ENCODE measurements around the gene PACRG. TPM values are rescaled to one million over a fixed set of nuclear protein-coding genes. Genes with fewer than 3 reads are reported as not detected.

The PACRG gene
- polyA plus RNA-seq, 2 of the 4 experiments (the other 2 are of a cell fraction): 0.14 to 0.30 TPM

DNA sequence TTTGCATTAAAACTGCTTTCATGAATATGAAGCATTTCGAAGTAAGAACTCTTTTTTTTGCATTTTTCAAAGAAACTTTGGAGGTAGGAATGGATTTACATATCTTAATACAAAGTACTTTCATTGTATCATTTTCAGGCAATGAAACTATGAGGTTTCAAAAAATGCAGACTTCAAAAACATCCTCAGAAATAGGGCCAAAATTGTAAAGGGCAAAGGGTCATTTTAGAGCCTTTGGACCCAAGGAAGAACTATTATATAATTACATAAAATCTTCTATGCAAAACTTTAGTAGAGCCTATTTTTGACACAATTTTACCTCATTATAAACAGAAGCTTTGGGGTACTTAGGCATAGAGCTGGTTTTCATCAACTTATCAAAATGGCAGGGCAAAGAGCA is 5.1 kb upstream of the PACRG start:
- WGBS (ENCODE audit: missing lambda C conversion rate): 15% methylated on average over 1 of the region's 1 CpG
- H3K27ac ChIP-seq: no peak overlapping the region
- H3K4me2 ChIP-seq: no peak overlapping the region
- peaks cover 4% of the 10 kb centered on the region; the same call in 1 of the 3 replicates for H3K4me1 ChIP-seq
- H3K9me3 ChIP-seq: no peaks in the 10 kb centered on the region
- ATAC-seq: no peak
- no peak for TF ChIP-seq MYC (IDR thresholded peaks at IDR 0.05; ENCODE audit: borderline replicate concordance, low read length)
- no peak overlapping the region for H3K4me3 ChIP-seq
- POLR2A ChIA-PET: no interaction called here
- CTCF ChIA-PET: no interaction called here
- DNase-seq (ENCODE audit: low read depth in 1 of 2, low spot score in 1 of 2): no peak
- no peak for FAIRE-seq

DNA sequence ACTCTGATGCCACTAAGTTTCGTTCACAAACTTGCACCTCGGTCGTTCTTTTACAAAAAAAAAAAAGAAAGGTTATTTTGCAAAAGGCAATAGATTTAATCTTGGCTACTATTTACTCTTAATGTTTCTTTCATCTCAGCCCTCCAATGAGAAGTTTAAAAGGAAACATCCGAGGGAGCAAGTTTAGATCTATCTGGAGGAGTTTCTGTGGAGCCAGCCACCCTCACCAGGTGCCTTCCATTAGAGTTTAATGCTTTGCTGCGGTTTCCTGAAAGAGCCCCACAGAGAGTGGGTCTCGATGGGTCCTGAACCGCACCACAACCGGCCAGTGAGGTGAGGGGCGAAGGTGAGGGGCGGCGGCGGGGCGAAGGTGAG is 840 bp upstream of the PACRG start:
- peak overlapping the region; percentile 86 to 97 for H3K27ac ChIP-seq
- FAIRE-seq (no peak), ATAC-seq (peak; percentile 30 to 33; a peak in 5 of 6 replicates), DNase-seq (ENCODE audit: low read depth in 1 of 2, low spot score in 1 of 2) (peak in 1 of 2 experiments; percentile 8)
- ChIA-PET POLR2A (no interaction called here), CTCF (no interaction called here)
- peak overlapping the region; percentile 94 for H3K4me3 ChIP-seq
- H3K4me2 ChIP-seq: peak overlapping the region; percentile 83
- no peaks in the 10 kb centered on the region for H3K9me3 ChIP-seq
- TF ChIP-seq, protein P1, sequence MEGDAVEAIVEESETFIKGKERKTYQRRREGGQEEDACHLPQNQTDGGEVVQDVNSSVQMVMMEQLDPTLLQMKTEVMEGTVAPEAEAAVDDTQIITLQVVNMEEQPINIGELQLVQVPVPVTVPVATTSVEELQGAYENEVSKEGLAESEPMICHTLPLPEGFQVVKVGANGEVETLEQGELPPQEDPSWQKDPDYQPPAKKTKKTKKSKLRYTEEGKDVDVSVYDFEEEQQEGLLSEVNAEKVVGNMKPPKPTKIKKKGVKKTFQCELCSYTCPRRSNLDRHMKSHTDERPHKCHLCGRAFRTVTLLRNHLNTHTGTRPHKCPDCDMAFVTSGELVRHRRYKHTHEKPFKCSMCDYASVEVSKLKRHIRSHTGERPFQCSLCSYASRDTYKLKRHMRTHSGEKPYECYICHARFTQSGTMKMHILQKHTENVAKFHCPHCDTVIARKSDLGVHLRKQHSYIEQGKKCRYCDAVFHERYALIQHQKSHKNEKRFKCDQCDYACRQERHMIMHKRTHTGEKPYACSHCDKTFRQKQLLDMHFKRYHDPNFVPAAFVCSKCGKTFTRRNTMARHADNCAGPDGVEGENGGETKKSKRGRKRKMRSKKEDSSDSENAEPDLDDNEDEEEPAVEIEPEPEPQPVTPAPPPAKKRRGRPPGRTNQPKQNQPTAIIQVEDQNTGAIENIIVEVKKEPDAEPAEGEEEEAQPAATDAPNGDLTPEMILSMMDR (IDR thresholded peaks at IDR 0.05): no peak
- TF ChIP-seq KDM1A (IDR thresholded peaks at IDR 0.05; ENCODE audit: low read depth): no peak
- TF ChIP-seq KDM5A (IDR thresholded peaks at IDR 0.05): no peak
- TF ChIP-seq RCOR1 (IDR thresholded peaks at IDR 0.05; ENCODE audit: low read depth, low read length): no peak
- no peak for TF ChIP-seq PHF8 (IDR thresholded peaks at IDR 0.05; ENCODE audit: borderline replicate concordance, low read depth)
- TF ChIP-seq JUN (IDR thresholded peaks at IDR 0.05): no peak
- TF ChIP-seq NR3C1 (IDR thresholded peaks at IDR 0.05): no peak
- TF ChIP-seq, protein P2, sequence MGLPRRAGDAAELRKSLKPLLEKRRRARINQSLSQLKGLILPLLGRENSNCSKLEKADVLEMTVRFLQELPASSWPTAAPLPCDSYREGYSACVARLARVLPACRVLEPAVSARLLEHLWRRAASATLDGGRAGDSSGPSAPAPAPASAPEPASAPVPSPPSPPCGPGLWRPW (IDR thresholded peaks at IDR 0.05): no peak
- TF ChIP-seq POLR2A (IDR thresholded peaks at IDR 0.05; ENCODE audit: low read length): no peak
- TF ChIP-seq HDAC2 (IDR thresholded peaks at IDR 0.05): no peak
- TF ChIP-seq HOXB5 (CRISPR knock-in tag; IDR thresholded peaks at IDR 0.05): no peak
- TF ChIP-seq SMC3 (IDR thresholded peaks at IDR 0.05): no peak
- TF ChIP-seq, protein P3, sequence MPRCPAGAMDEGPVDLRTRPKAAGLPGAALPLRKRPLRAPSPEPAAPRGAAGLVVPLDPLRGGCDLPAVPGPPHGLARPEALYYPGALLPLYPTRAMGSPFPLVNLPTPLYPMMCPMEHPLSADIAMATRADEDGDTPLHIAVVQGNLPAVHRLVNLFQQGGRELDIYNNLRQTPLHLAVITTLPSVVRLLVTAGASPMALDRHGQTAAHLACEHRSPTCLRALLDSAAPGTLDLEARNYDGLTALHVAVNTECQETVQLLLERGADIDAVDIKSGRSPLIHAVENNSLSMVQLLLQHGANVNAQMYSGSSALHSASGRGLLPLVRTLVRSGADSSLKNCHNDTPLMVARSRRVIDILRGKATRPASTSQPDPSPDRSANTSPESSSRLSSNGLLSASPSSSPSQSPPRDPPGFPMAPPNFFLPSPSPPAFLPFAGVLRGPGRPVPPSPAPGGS (IDR thresholded peaks at IDR 0.05): no peak
- peaks cover 4% of the 10 kb centered on the region; the same call in 1 of the 3 replicates for H3K4me1 ChIP-seq
- WGBS (ENCODE audit: missing lambda C conversion rate): 25% methylated on average over 10 of the region's 13 CpGs

DNA sequence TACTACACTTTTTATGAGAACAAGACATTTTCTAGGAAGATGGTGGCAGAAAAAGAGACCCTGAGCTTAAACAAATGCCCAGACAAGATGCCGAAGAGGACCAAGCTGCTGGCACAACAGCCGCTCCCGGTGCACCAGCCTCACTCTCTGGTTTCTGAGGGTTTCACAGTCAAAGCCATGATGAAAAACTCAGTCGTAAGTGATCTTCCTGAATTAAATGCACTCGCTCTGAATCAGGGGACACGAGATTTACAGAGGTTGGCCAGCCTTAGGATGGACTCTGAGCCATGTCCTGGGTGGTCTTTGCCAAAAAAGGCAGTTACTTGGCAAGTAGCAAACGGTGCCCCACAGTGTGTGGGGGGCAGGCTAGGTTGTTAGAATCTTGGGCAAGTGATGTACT is 423 bp downstream of the PACRG start:
- CTCF ChIA-PET: interaction anchor here (0.6 kb wide), 1 partner anchor 159 kb away, joined by 3 read pairs; no protein-coding TSS in a partner anchor
- ATAC-seq (no peak; a peak in 1 of 6 replicates), DNase-seq (ENCODE audit: low read depth in 1 of 2, low spot score in 1 of 2) (no peak), FAIRE-seq (no peak)
- POLR2A ChIA-PET: interaction anchor here (0.6 kb wide), 1 partner anchor 11 kb away, joined by 5 read pairs; no protein-coding TSS in a partner anchor
- WGBS (ENCODE audit: missing lambda C conversion rate): 48% methylated on average over 7 of the region's 7 CpGs
- Histone ChIP-seq H3K9me3 (no peaks in the 10 kb centered on the region), H3K27ac (peak overlapping the region in 1 of 2 experiments; percentile 62; a peak in 3 of 6 replicates), H3K4me1 (peaks cover 4% of the 10 kb centered on the region; the same call in 1 of the 3 replicates), H3K4me3 (peak overlapping the region; percentile 94), H3K4me2 (peak overlapping the region; percentile 83)
- TF ChIP-seq HOXB5 (CRISPR knock-in tag; IDR thresholded peaks at IDR 0.05) (no peak), POLR2A (IDR thresholded peaks at IDR 0.05; ENCODE audit: low read length) (no peak), HEYL (CRISPR knock-in tag; IDR thresholded peaks at IDR 0.05) (no peak), FOSB (CRISPR knock-in tag; IDR thresholded peaks at IDR 0.05) (no peak), CEBPB (IDR thresholded peaks at IDR 0.05) (no peak), NPAS2 (CRISPR knock-in tag; IDR thresholded peaks at IDR 0.05; ENCODE audit: borderline replicate concordance) (no peak), KDM1A (IDR thresholded peaks at IDR 0.05; ENCODE audit: low read depth) (no peak), FOSL2 (IDR thresholded peaks at IDR 0.05) (no peak), FOSL2 (CRISPR knock-in tag; IDR thresholded peaks at IDR 0.05) (no peak), MAZ (IDR thresholded peaks at IDR 0.05; ENCODE audit: borderline replicate concordance, low read depth, low read length) (no peak), EHF (CRISPR knock-in tag; IDR thresholded peaks at IDR 0.05) (no peak), GATA3 (IDR thresholded peaks at IDR 0.05; ENCODE audit: borderline replicate concordance) (no peak), ZSCAN20 (CRISPR knock-in tag; IDR thresholded peaks at IDR 0.05) (no peak), MYC (IDR thresholded peaks at IDR 0.05; ENCODE audit: borderline replicate concordance, low read length) (no peak)
- TF ChIP-seq, protein P3 (IDR thresholded peaks at IDR 0.05): no peak
